ENCODE results near the gene PCDH1. TPM values are rescaled to one million over a fixed set of nuclear protein-coding genes. Genes with fewer than 3 reads are reported as not detected.

PCDH1 gene
- total and polyA plus RNA-seq, 2 of the 8 experiments (the other 6 are each of a cell fraction or from before 2014, with no cell fraction given) = 101 to 102 TPM

DNA sequence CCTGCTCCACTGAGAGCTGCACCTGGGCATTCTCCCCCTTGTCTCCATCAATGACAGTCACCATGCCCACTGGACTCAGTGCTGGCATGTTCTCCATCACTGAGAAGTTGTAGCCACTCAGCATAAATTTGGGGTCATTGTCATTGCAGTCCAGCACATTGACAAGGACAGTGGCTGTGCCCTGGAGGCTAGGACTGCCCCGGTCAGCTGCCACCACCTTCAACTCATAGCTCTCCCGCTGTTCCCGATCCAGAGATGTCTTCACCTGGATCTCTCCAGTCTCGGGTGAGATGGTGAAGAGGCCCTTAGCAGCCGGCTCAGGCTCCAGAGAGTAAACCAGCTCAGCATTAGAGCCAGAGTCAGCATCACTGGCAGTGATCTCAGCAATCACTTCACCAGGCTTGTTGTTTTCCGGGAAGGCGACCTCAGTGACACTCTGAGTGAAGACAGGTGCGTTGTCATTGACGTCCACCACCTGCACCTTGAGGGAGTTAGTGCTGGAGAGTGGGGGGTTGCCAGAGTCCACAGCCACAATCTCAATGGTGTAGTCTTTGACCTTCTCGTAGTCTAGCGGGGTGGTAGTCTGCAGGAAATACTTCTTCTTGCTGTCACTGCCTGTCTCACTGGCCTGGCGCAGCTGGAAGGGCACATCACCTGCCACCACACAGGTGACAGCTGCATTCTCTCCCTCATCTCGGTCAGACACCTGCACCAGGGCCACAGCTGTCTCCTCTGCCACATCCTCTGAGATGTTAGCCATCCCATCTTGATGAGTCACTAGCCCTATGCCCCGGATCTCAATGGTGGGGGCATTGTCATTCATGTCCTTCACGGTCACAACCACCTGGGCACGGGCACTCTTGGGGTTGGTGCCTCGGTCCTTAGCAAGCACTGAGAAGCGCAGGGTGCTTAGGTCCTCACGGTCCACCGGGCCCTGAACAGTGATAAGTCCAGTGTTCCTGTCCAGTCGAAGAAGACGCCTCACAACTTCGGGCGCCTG lies 13.5 kb downstream of the PCDH1 start:
- H4K91ac ChIP-seq (replicated peaks; ENCODE audit: insufficient read length, low read length) = no peak overlapping the region
- CTCF ChIA-PET (ENCODE audit: partially characterized antibody) = interaction anchor here (0.9 to 14.0 kb wide), 10 partner anchors 11 to 809 kb away, joined by 3 to 200 read pairs (median 4); partner anchors contain the start of gene PCDH1
- H3K4ac ChIP-seq (replicated peaks; ENCODE audit: insufficient read length, low read depth, low read length) = no peak overlapping the region
- no peak overlapping the region for H3K4me2 ChIP-seq (ENCODE audit: insufficient read depth in 1 of 2, low read depth in 2 of 2, low read length in 2 of 2)
- H3K27me3 ChIP-seq (replicated peaks in 1 of 4; ENCODE audit: control insufficient read depth in 3 of 4, extremely low read depth in 1 of 4, insufficient read depth in 3 of 4, low read length in 3 of 4) = no peaks in the 10 kb centered on the region
- H2AK5ac ChIP-seq (ENCODE audit: low read depth, low read length) = no peak overlapping the region
- H3K79me1 ChIP-seq (ENCODE audit: low read depth, low read length) = peaks cover 32% of the 10 kb centered on the region
- 92% methylated on average over 24 of the region's 24 CpGs; no CpG with 5 or more reads in 1 of the 2 experiments for WGBS, 2 experiments (ENCODE audit: extremely low coverage in 1 of 2, insufficient coverage in 1 of 2, insufficient read length in 1 of 2, insufficient replicate concordance in 2 of 2, low coverage in 1 of 2, low lambda C conversion rate in 2 of 2, missing lambda C conversion rate in 1 of 2)
- H3K23ac ChIP-seq (ENCODE audit: insufficient read length) = no peak overlapping the region
- H2BK12ac ChIP-seq (ENCODE audit: low read depth, low read length) = no peak overlapping the region
- H4K8ac ChIP-seq (ENCODE audit: extremely low read depth, insufficient read depth, low read length) = 0 out of 2 replicates have a peak overlapping the region, but pooled peaks have one; percentile 4
- POLR2A ChIA-PET (ENCODE audit: partially characterized antibody) = interaction anchor here (0.8 to 1.7 kb wide), 10 partner anchors 11 to 182 kb away, joined by 3 to 8 read pairs (median 3); partner anchors contain the start of genes ARAP3 and PCDH1
- no peaks in the 10 kb centered on the region for H3K23me2 ChIP-seq (ENCODE audit: low read depth, low read length)
- H2BK20ac ChIP-seq (ENCODE audit: low read length) = no peak overlapping the region
- H3K56ac ChIP-seq (replicated peaks; ENCODE audit: insufficient read length, low read depth, low read length) = no peak overlapping the region
- H4K20me1 ChIP-seq (replicated peaks in 1 of 2; ENCODE audit: control insufficient read depth in 1 of 2, insufficient read depth in 2 of 2, low read length in 2 of 2) = peaks cover 27 to 42% of the 10 kb centered on the region in 2 experiments
- no peak overlapping the region for H2BK120ac ChIP-seq (replicated peaks; ENCODE audit: low read depth, low read length)
- H2BK5ac ChIP-seq (ENCODE audit: low read depth, low read length) = peak overlapping the region; percentile 21; the same call in 1 of the 2 replicates
- H3K14ac ChIP-seq (ENCODE audit: insufficient read length) = no peak overlapping the region
- no peak overlapping the region for H3K4me3 ChIP-seq (ENCODE audit: extremely low read depth in 1 of 4, insufficient read depth in 2 of 4, low read depth in 3 of 4, low read length in 4 of 4)
- DNase-seq (ENCODE audit: low read depth in 1 of 2, low spot score in 2 of 2) (no peak), FAIRE-seq (no peak)
- no peak overlapping the region for H3K9ac ChIP-seq (replicated peaks in 1 of 4; ENCODE audit: extremely low read depth in 1 of 4, low read depth in 3 of 4, low read length in 3 of 4)
- H3K36me3 ChIP-seq (ENCODE audit: control insufficient read depth in 2 of 4, insufficient read depth in 4 of 4, low read length in 3 of 4) = peaks cover 38 to 80% (median 71%) of the 10 kb centered on the region in 4 experiments
- peaks cover 0 to 55% of the 10 kb centered on the region in 2 experiments; a peak in 2 of 4 replicates for H3K79me2 ChIP-seq (ENCODE audit: control insufficient read depth in 1 of 2, insufficient read depth in 2 of 2, low read length in 2 of 2)
- no peak overlapping the region for H3K18ac ChIP-seq (ENCODE audit: extremely low read depth, low read length)
- no peaks in the 10 kb centered on the region; a peak in 1 of 4 replicates for H3K9me3 ChIP-seq (ENCODE audit: insufficient read depth in 2 of 2, low read depth in 1 of 2, low read length in 1 of 2)
- no peak overlapping the region for H2AFZ ChIP-seq (ENCODE audit: low read length)
- H4K5ac ChIP-seq (ENCODE audit: insufficient read length, low read depth, low read length) = no peak overlapping the region
- TF ChIP-seq, protein P1, sequence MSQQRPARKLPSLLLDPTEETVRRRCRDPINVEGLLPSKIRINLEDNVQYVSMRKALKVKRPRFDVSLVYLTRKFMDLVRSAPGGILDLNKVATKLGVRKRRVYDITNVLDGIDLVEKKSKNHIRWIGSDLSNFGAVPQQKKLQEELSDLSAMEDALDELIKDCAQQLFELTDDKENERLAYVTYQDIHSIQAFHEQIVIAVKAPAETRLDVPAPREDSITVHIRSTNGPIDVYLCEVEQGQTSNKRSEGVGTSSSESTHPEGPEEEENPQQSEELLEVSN (IDR thresholded peaks at IDR 0.05) = no peak
- TF ChIP-seq POLR2AphosphoS5 (IDR thresholded peaks at IDR 0.05; ENCODE audit: low read depth, low read length) = peak; percentile 36; the same call in 1 of the 2 replicates
- H3K4me1 ChIP-seq (replicated peaks in 1 of 4; ENCODE audit: control insufficient read depth in 3 of 4, insufficient read depth in 4 of 4, low read length in 3 of 4) = peaks cover 0 to 5% (median 0%) of the 10 kb centered on the region in 4 experiments; a peak in 4 of 7 replicates
- no peak overlapping the region for H3K27ac ChIP-seq (ENCODE audit: low read depth, low read length)
- no peak overlapping the region for H2BK15ac ChIP-seq (ENCODE audit: low read length)

All from H1 (cell line).